Measurements from ENCODE around the gene SMC4.

DNA sequence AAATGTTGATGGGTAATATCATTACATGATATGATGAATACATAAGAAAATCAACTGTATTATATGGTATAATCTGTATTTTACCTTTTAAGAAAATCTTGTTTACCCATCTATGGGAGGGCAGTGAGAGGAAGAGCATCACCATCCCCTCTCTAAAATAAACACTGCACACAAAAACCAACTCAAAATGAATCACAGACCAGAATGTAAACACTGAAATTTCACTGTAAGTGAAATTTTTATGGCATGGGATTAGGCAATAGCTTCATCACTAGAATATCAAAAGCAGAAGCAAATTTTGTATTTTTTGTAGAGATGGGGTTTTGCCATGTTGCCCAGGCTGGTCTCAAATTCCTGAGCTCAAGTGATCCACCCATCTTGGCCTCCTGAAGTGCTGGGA is 26.7 kb upstream of the SMC4 start:
- TF ChIP-seq NFIC (IDR thresholded peaks at IDR 0.05; ENCODE audit: borderline replicate concordance) (no peak), TAF1 (IDR thresholded peaks at IDR 0.05; ENCODE audit: borderline replicate concordance, low read depth, low read length) (no peak), POLR2AphosphoS5 (IDR thresholded peaks at IDR 0.05; ENCODE audit: low read depth, low read length) (no peak)

All from SK-N-SH (cell line).